Hair follicle dermal papilla cell (primary cell): ENCODE results near the gene PKDREJ. TPM values are rescaled to one million over a fixed set of nuclear protein-coding genes. Genes with fewer than 3 reads are reported as not detected.

Experiments used
- total RNA-seq: library from RNA; depleted of rRNA; stranded (reverse); fragments of >200 nt; gene quantifications from 2 replicates; pipeline ENCODE4 v1.2.3, GENCODE V29; 2012

The PKDREJ gene, protein sequence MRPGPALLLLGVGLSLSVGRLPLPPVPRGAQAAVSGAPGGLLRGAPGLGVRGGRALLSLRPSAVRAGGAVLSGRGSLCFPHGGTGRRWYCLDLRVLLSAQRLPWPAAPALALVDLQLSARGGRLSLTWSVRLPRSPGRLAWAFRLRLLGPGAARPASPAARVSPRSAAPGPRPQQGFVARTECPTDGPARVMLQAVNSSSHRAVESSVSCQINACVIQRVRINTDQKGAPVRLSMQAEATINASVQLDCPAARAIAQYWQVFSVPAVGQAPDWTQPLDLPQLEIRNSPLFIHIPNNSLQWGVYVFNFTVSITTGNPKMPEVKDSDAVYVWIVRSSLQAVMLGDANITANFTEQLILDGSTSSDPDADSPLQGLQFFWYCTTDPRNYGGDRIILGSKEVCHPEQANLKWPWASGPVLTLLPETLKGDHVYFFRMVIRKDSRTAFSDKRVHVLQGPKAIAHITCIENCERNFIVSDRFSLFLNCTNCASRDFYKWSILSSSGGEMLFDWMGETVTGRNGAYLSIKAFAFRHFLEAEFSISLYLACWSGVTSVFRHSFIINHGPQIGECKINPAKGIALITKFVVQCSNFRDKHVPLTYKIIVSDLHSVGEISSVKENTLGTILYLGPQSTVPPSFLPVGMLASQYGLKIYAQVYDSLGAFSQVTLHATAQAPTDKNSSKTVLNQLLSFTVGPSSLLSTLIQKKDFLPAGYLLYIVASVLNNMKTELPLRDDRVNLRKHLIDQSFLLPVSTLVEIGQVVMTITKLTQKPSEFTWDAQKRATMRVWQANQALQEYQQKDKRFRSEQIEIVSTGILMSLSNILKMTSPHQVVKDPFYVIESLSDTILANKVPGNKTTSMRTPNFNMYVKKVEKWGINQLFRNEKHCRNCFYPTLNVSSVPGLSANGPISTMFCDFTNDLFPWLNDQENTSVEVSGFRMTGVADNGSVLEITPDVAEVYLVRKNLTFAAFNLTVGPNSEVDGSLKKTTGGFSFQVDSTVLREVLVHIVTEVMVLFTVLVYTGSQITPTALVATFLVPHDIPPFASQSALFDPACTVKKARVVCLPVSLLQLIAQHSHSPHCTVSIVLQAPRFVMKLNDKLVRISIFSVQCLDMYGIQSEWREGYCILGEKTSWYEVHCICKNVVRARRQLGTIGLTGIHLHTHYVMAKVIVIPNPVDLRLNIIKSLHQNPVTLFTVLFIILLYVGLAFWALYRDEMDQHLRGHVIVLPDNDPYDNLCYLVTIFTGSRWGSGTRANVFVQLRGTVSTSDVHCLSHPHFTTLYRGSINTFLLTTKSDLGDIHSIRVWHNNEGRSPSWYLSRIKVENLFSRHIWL (N-terminal part only)
- under 0.01 TPM in 1 of 2 replicates, not detected in the other for total RNA-seq

DNA sequence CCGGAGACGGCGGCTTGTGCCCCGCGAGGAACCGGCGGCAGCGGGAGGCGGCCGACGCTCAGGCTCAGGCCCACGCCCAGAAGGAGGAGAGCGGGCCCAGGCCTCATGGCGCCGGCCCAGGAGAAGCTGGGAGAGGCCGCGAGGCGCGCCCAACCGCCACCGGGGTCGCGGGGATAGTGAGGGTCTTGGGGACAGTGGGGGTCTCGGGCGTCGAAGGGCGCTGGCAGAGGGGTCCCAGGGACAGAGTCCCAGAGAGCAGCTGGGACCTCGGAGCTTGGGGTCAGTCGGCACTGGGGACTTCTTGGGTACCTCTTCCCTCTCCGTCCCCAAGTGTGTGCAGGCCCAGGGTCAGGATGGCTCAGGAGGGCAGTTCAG lies at the start of gene PKDREJ:
TSS of gene PKDREJ (minus strand) at position 128 of the 375 bp plus-strand sequence. CDS start at position 107, 21 bp downstream.

DNA sequence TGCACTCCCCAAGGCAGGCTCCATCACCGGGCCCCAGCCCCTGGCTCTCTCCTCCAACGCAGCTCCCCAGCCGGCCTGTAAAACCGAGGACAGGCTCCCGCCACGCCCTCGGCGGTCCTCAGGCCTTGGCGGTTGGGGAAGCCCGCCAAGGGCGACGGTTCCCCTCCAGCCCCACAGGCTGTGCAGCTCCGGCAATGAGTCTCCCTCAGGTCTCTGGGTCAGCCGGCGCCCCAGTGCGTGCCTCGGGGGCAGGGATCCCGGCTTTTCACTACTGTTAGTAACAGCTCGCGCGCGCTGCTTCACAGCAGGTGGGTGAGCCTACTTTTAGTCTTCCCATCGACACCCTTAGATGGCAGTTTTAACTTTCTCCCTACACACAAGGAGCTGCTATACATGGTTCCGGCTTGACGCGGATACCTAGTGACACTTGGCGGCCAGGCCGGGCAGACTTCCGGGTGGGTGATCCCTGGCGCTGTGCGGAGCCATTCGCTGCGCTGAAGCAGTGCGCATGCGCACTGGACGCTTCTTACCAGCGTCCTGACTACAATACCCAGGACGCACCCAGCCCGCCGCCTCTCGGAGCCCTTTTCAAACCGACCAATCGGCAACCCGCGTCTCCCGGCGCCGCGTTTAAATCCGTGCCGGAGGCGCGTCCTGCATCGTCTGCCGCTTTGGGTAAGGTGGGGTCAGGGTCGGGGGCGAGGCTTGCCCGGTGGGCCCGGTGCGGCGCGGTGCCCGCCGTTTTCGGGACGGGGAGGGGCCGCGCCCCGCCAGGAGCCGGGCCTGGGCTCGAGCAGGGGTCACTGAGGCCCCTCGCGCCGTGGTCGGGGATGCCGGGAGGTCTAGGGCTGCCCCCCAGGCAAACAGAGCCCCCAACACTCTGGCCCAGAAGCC lies 33.4 kb upstream of the PKDREJ start, which contains the start of gene GTSE1:
TSS of gene GTSE1 (plus strand) at position 614 of the 894 bp plus-strand sequence. CDS start 531 bp downstream, outside the sequence.

DNA sequence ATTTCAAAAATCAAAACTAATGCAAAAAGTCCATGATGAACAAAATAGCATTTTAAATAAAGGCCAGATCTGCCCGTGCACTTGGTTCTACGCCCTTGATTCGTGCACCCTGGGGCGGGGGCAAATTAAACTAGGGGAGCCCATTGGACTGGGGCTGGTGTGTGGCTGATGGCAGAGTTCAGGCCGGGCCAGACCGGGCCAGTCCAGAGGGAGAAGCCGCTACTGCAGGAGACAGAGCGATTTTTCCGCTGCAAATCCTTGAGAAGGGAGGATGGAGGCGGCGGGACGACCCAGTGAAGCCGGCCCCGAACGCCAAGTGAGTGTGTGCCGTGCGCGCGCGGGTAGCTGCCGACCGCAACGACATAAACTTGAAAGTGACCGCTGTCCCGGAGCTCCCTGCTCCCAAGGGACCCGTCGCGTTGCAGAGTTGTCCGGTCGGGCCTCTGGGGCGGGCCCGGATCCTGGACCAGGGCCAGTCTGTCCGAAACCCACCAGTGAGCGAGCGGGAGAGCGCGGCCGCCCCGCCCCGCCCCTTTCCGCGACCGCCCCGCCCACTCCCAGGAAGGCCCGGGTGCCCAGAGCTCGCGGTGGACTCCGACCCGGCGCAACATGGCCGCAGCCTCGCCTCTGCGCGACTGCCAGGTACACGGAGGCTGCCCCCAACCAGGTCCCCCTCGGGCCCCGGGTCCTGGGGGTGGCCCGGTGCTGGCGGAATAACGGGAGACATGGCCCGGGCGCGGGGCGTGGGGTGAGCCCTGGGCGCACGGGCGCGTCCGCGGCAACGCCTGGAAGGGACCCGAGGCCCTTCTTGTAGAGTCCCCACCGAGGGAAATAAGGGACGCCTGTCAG lies 4.5 kb upstream of the PKDREJ start, which contains the start of gene TTC38:
TSS of gene TTC38 (plus strand) at position 578 of the 849 bp plus-strand sequence. CDS start at position 610, 32 bp downstream.

DNA sequence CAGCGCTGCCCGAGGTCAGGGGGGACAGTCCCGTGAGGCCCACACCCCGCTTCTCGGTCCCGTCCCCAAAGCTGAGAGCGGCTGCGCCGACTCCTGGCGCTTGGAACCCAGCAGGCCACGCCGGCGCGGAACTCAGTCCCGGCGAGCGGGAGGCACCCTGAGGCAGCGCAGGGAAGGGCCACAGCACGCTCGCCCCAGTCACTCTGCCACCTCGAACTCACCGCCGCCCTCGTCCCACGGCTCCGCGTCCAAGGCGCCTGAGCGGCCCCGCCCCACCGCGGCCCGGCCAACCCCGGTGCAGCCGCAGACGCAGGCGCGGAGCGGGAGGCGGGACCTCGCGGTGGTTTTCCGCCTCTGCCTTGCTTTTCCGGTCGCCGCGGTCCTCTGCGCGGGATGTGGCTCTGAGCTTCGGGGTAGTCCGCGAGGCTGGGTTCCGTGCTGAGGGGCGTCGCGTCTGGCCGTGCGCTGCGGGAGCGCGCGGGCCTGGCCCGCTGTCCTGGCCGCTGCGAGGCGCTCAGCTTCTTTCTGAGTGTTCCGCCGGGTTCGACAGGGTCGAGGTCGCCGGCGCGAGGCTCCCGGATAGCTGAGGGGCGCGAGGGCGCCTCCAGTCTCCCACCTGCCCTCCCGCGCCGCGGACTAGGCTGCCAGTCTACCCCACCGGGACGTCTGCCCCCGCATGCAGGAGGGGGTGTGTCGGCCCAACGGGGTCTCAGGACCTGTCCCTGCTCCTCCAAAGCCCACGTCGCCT lies 12.9 kb downstream of the PKDREJ start, which contains the start of gene CDPF1:
TSS of gene CDPF1 (minus strand) at position 259 of the 748 bp plus-strand sequence. CDS start 2,009 bp downstream, outside the sequence.

Other genes starting within 250 kb of the PKDREJ start
- 39.8 and 43.5 TPM in 2 replicates for gene PPARA, start 112.8 kb downstream of the PKDREJ start, total RNA-seq
- 15.6 and 17.0 TPM in 2 replicates for gene CDPF1, start 13.1 kb downstream of the PKDREJ start, total RNA-seq
- gene TTC38, start 4.7 kb upstream of the PKDREJ start, total RNA-seq = 29.0 and 42.5 TPM in 2 replicates
- gene GTSE1, start 33.5 kb upstream of the PKDREJ start, total RNA-seq = 2.2 and 2.4 TPM in 2 replicates
- gene TRMU, start 72.4 kb upstream of the PKDREJ start, total RNA-seq = 23.0 and 23.3 TPM in 2 replicates